Liver (tissue), 9 donors: ENCODE data around the gene PIAS1. TPM values are rescaled to one million over a fixed set of nuclear protein-coding genes. Genes with fewer than 3 reads are reported as not detected.

Source experiments
- DNase-seq: peaks from one replicate; pipeline ENCODE4 v3.0.0-alpha.2; 2017; ENCODE audit warnings: low spot score
- H3K27ac ChIP-seq, 2 donors: one replicate each; pipeline ENCODE4 v1.7.0; 2013; ENCODE audit warnings: inconsistent platforms in 2 of 2, low read length in 2 of 2, control low read depth in 1 of 2, low read depth in 1 of 2, mild to moderate bottlenecking in 1 of 2
- H3K27me3 ChIP-seq, 4 donors: one replicate each; pipeline versions ENCODE4 v1.6.1 to v1.7.0; 2013; ENCODE audit warnings: low read length in 3 of 4, inconsistent platforms in 1 of 4, mild to moderate bottlenecking in 1 of 4, moderate library complexity in 1 of 4; ENCODE audit not compliant: control insufficient read depth in 4 of 4, insufficient read depth in 4 of 4
- H3K36me3 ChIP-seq, 4 donors: one replicate each; pipeline versions ENCODE4 v1.6.1 to v1.7.0; 2013; ENCODE audit warnings: low read length in 3 of 4, mild to moderate bottlenecking in 3 of 4, low read depth in 1 of 4, moderate library complexity in 1 of 4; ENCODE audit not compliant: control insufficient read depth in 4 of 4, insufficient read depth in 3 of 4
- H3K4me1 ChIP-seq, 4 donors: one replicate each; pipeline versions ENCODE4 v1.6.1 to v1.7.0; 2013; ENCODE audit warnings: low read length in 3 of 4, mild to moderate bottlenecking in 3 of 4, moderate library complexity in 1 of 4; ENCODE audit not compliant: control insufficient read depth in 4 of 4, insufficient read depth in 4 of 4
- H3K4me3 ChIP-seq, 3 donors: one replicate each; pipeline versions ENCODE4 v1.6.1 to v1.7.0; 2013; ENCODE audit warnings: low read length in 3 of 3, control low read depth in 1 of 3, low read depth in 1 of 3, mild to moderate bottlenecking in 1 of 3
- H3K9ac ChIP-seq, 2 donors: one replicate each; pipeline ENCODE4 v1.7.0; 2013; ENCODE audit warnings: low read length in 2 of 2, mild to moderate bottlenecking in 2 of 2, moderate library complexity in 2 of 2, control low read depth in 1 of 2, low read depth in 1 of 2
- H3K9me3 ChIP-seq, 4 donors: one replicate each; pipeline versions ENCODE4 v1.6.1 to v1.7.0; 2013; ENCODE audit warnings: low read length in 3 of 4; ENCODE audit not compliant: control insufficient read depth in 4 of 4
- FOXA1 ChIP-seq: IDR thresholded peaks from 2 replicates; pipeline ENCODE4 v1.6.1; 2016; ENCODE audit warnings: antibody characterized with exemption
- FOXA2 ChIP-seq: IDR thresholded peaks from 2 replicates; pipeline ENCODE4 v1.6.1; 2016; ENCODE audit warnings: antibody characterized with exemption
- GABPA ChIP-seq, 2 donors: IDR thresholded peaks in 1 of 2; conservative IDR thresholded peaks in 1 of 2; 2 replicates each; pipeline ENCODE4 v1.6.1; 2016; ENCODE audit warnings: antibody characterized with exemption in 2 of 2, mild to moderate bottlenecking in 1 of 2, moderate library complexity in 1 of 2
- HNF4A ChIP-seq, 2 donors: conservative IDR thresholded peaks; 2 replicates each; pipeline ENCODE4 v1.6.1; 2016; ENCODE audit warnings: antibody characterized with exemption in 2 of 2, mild to moderate bottlenecking in 2 of 2
- HNF4G ChIP-seq: IDR thresholded peaks from 2 replicates; pipeline ENCODE4 v1.6.1; 2016; ENCODE audit warnings: antibody characterized with exemption
- JUND ChIP-seq, 2 donors: IDR thresholded peaks; 2 replicates each; pipeline ENCODE4 v1.6.1; 2016; ENCODE audit warnings: antibody characterized with exemption in 2 of 2
- NR2F2 ChIP-seq: IDR thresholded peaks from 2 replicates; pipeline ENCODE4 v1.6.1; 2016; ENCODE audit warnings: antibody characterized with exemption
- RAD21 ChIP-seq, 2 donors: IDR thresholded peaks; 2 replicates each; pipeline ENCODE4 v1.6.1; 2016; ENCODE audit warnings: antibody characterized with exemption in 2 of 2, mild to moderate bottlenecking in 2 of 2
- RXRA ChIP-seq, 2 donors: IDR thresholded peaks; 2 replicates each; pipeline ENCODE4 v1.6.1; 2017 to 2018; ENCODE audit warnings: antibody characterized with exemption in 2 of 2, mild to moderate bottlenecking in 1 of 2
- SP1 ChIP-seq: IDR thresholded peaks from 2 replicates; pipeline ENCODE4 v1.6.1; 2018; ENCODE audit warnings: antibody characterized with exemption, mild to moderate bottlenecking
- TAF1 ChIP-seq: conservative IDR thresholded peaks from 2 replicates; pipeline ENCODE4 v1.6.1; 2016; ENCODE audit warnings: antibody characterized with exemption, mild to moderate bottlenecking
- YY1 ChIP-seq: IDR thresholded peaks from 2 replicates; pipeline ENCODE4 v1.6.1; 2016; ENCODE audit warnings: antibody characterized with exemption, mild to moderate bottlenecking
- WGBS: extraction: QIAGEN DNeasy Blood & Tissue Kit; methylation state at CpG from one replicate; pipeline ENCODE4 v1.1.7; 2013; 5-methylcytosine and 5-hydroxymethylcytosine counted together
- polyA plus RNA-seq, 2 donors: library from polyadenylated mRNA; stranded (reverse) in 1 of 2; unstranded in 1 of 2; fragments of 200-250 nt in 1 of 2; fragments of >200 nt in 1 of 2; fragmentation: Nextera tagmentation in 1 of 2; extraction: Ambion mirVana in 1 of 2; gene quantifications; one replicate each; pipeline versions ENCODE4 v1.2.1 to v1.2.3, GENCODE V29; 2013 to 2015
- total RNA-seq, 2 donors: library from RNA; depleted of rRNA; stranded (reverse); fragments of >200 nt; gene quantifications; one replicate each; pipeline ENCODE4 v1.2.3, GENCODE V29; 2014
- TF ChIP-seq, protein P1 (sequence below): IDR thresholded peaks from 2 replicates; pipeline ENCODE4 v1.6.1; 2016; ENCODE audit warnings: antibody characterized with exemption
- TF ChIP-seq, protein P2 (sequence below): IDR thresholded peaks from 2 replicates; pipeline ENCODE4 v1.6.1; 2016; ENCODE audit warnings: antibody characterized with exemption, mild to moderate bottlenecking
- TF ChIP-seq, protein P3 (sequence below): fragments of 150-350 bp; IDR thresholded peaks from 2 replicates; pipeline ENCODE4 v1.5.1; 2017; ENCODE audit warnings: improper control_type of control experiment, low read depth, low read length; ENCODE audit not compliant: missing input control
- donor health status: healthy.
- donor health status: healthy.
- donor health status: healthy.
- donor health status: healthy.
- donor health status: healthy.

Gene PIAS1
- total and polyA plus RNA-seq, 4 donors = 5.6 to 18.8 (median 13.2) TPM

DNA sequence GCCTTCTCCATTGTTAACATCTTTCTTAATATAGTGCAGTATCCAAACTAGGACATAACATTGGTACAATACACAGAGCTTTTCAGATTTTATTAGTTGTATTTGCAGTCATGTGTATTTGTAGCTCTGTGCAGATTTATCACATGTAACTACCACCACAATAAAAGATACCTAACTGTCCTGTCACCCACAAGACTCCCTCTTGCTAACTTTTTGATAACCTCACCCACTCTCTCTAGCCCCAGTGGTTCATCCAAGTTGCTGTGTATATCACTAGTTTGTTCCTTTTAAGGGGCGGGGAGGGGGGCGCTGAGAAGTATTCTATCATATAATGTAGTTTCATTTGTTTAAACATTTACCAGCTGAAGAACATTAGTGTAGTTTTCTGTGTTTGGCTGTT lies 46.1 kb downstream of the PIAS1 start:
- Histone ChIP-seq H3K9ac (no peak overlapping the region), H3K27ac (no peak overlapping the region), H3K4me3 (no peak overlapping the region), H3K27me3 (no peaks in the 10 kb centered on the region), H3K9me3 (peaks cover 0 to 6% (median 3%) of the 10 kb centered on the region in 4 donors), H3K36me3 (peaks cover 0 to 6% (median 1%) of the 10 kb centered on the region in 4 donors), H3K4me1 (peaks cover 0 to 4% (median under 1%) of the 10 kb centered on the region in 4 donors)
- DNase-seq = no peak
- 95% methylated on average over 2 of the region's 2 CpGs for WGBS
- TF ChIP-seq TAF1 (no peak), FOXA2 (no peak), NR2F2 (no peak), SP1 (no peak), YY1 (no peak), HNF4G (no peak), GABPA (IDR thresholded peaks at IDR 0.05 in 1 of 2, conservative IDR thresholded peaks at IDR 0.05 in 1 of 2) (no peak), RXRA (IDR thresholded peaks at IDR 0.05) (no peak), FOXA1 (no peak), HNF4A (conservative IDR thresholded peaks at IDR 0.05) (no peak), RAD21 (IDR thresholded peaks at IDR 0.05) (no peak), JUND (IDR thresholded peaks at IDR 0.05) (no peak)
- TF ChIP-seq, protein P1, sequence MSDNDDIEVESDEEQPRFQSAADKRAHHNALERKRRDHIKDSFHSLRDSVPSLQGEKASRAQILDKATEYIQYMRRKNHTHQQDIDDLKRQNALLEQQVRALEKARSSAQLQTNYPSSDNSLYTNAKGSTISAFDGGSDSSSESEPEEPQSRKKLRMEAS = no peak
- TF ChIP-seq, protein P2, sequence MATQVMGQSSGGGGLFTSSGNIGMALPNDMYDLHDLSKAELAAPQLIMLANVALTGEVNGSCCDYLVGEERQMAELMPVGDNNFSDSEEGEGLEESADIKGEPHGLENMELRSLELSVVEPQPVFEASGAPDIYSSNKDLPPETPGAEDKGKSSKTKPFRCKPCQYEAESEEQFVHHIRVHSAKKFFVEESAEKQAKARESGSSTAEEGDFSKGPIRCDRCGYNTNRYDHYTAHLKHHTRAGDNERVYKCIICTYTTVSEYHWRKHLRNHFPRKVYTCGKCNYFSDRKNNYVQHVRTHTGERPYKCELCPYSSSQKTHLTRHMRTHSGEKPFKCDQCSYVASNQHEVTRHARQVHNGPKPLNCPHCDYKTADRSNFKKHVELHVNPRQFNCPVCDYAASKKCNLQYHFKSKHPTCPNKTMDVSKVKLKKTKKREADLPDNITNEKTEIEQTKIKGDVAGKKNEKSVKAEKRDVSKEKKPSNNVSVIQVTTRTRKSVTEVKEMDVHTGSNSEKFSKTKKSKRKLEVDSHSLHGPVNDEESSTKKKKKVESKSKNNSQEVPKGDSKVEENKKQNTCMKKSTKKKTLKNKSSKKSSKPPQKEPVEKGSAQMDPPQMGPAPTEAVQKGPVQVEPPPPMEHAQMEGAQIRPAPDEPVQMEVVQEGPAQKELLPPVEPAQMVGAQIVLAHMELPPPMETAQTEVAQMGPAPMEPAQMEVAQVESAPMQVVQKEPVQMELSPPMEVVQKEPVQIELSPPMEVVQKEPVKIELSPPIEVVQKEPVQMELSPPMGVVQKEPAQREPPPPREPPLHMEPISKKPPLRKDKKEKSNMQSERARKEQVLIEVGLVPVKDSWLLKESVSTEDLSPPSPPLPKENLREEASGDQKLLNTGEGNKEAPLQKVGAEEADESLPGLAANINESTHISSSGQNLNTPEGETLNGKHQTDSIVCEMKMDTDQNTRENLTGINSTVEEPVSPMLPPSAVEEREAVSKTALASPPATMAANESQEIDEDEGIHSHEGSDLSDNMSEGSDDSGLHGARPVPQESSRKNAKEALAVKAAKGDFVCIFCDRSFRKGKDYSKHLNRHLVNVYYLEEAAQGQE = no peak
- TF ChIP-seq, protein P3, sequence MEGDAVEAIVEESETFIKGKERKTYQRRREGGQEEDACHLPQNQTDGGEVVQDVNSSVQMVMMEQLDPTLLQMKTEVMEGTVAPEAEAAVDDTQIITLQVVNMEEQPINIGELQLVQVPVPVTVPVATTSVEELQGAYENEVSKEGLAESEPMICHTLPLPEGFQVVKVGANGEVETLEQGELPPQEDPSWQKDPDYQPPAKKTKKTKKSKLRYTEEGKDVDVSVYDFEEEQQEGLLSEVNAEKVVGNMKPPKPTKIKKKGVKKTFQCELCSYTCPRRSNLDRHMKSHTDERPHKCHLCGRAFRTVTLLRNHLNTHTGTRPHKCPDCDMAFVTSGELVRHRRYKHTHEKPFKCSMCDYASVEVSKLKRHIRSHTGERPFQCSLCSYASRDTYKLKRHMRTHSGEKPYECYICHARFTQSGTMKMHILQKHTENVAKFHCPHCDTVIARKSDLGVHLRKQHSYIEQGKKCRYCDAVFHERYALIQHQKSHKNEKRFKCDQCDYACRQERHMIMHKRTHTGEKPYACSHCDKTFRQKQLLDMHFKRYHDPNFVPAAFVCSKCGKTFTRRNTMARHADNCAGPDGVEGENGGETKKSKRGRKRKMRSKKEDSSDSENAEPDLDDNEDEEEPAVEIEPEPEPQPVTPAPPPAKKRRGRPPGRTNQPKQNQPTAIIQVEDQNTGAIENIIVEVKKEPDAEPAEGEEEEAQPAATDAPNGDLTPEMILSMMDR = no peak

DNA sequence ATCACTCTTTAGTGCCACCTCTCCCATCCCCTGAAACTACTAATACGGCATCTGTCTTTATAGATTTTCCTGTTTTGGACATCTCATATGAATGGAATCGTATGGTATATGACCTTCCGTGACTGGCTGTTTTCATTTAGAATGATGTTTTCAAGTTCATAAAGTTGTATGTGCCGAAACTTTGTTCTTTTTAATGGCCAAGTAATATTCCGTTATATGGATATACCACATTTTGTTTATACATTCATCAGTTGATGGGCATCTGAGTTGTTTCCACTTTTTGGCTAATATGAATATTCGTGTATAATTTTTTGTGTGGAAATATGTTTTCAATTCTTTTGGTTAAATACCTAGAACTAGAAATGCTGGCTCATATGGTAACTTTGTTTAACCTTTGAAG lies 49.5 kb downstream of the PIAS1 start:
- WGBS = 98% methylated on average over 6 of the region's 6 CpGs
- H3K4me1 ChIP-seq = peaks cover 0 to 16% (median 4%) of the 10 kb centered on the region in 4 donors

More for the DNA sequence above, 49.5 kb downstream of the PIAS1 start:
- no peaks in the 10 kb centered on the region for H3K27me3 ChIP-seq
- no peak for DNase-seq
- H3K4me3 ChIP-seq = no peak overlapping the region
- no peak for TF ChIP-seq YY1
- peaks cover 0 to 3% (median 1%) of the 10 kb centered on the region in 4 donors for H3K36me3 ChIP-seq
- H3K9ac ChIP-seq = no peak overlapping the region
- no peak overlapping the region for H3K27ac ChIP-seq
- H3K9me3 ChIP-seq = no peaks in the 10 kb centered on the region
